Neural progenitor cell (in vitro differentiated cells): ENCODE data around the gene PGP.

ENCODE experiments used
- CTCF ChIP-seq: fragments of 200-600 bp; sonication (generic); IDR thresholded peaks from 2 replicates; pipeline ENCODE4 v1.5.1; 2017; ENCODE audit warnings: antibody characterized with exemption, mild to moderate bottlenecking
- EZH2 ChIP-seq: fragments of 200-600 bp; sonication (generic); IDR thresholded peaks from 2 replicates; pipeline ENCODE4 v1.6.1; 2017; ENCODE audit warnings: antibody characterized with exemption, mild to moderate bottlenecking, moderate library complexity

- TF ChIP-seq CTCF (no peak), EZH2 (no peak)
Observed at GRCh38 chr16:2175454-2175853, 39.2 kb downstream of the PGP start.
